ENCODE data around the gene ZFHX2. TPM values are rescaled to one million over a fixed set of nuclear protein-coding genes. Genes with fewer than 3 reads are reported as not detected.

ZFHX2 gene
- total RNA-seq, 2 donors from 2014 or later = 12.8 to 15.4 TPM

- 27 to 31% methylated on average over 7 to 9 of the region's 9 CpGs for WGBS, 2 experiments (ENCODE audit: insufficient coverage in 1 of 2, insufficient read length in 1 of 2)
Observed at GRCh38 chr14:23483236-23483854, 68.2 kb downstream of the ZFHX2 start.

GRCh38 chr14:23482823-23483148, 68.8 kb downstream of the ZFHX2 start:
- Histone ChIP-seq H3K9me3 (ENCODE audit: control insufficient read depth, low read length) (no peaks in the 10 kb centered on the region), H3K4me3 (ENCODE audit: low read length) (no peak overlapping the region), H3K27me3 (ENCODE audit: control insufficient read depth, insufficient read depth, low read length, poor library complexity, severe bottlenecking) (no peaks in the 10 kb centered on the region), H3K36me3 (ENCODE audit: control insufficient read depth, insufficient read depth, low read length) (peaks cover 28% of the 10 kb centered on the region), H3K4me1 (ENCODE audit: control insufficient read depth, insufficient read depth, low read length) (peaks cover 17% of the 10 kb centered on the region), H3K27ac (ENCODE audit: low read depth, low read length) (peak overlapping the region; percentile 58), H3K9ac (ENCODE audit: extremely low read depth, low read length, poor library complexity, severe bottlenecking) (no peak overlapping the region)
- DNase-seq = no peak
- no peaks in the 10 kb centered on the region for H3K9me3 Mint-ChIP-seq
- no peaks in the 10 kb centered on the region for H3K27me3 Mint-ChIP-seq (ENCODE audit: insufficient read depth)
- H3K36me3 Mint-ChIP-seq (ENCODE audit: low read depth) = peaks cover 5% of the 10 kb centered on the region
- no peak overlapping the region for H3K27ac Mint-ChIP-seq
- no peak overlapping the region for H3K4me3 Mint-ChIP-seq
- peaks cover 38% of the 10 kb centered on the region for H3K4me1 Mint-ChIP-seq
- TF ChIP-seq CTCF (conservative IDR thresholded peaks at IDR 0.05) = no peak

More at GRCh38 chr14:23483236-23483854, 68.2 kb downstream of the ZFHX2 start:
- DNase-seq = peak; percentile 90
- Histone ChIP-seq H3K27me3 (ENCODE audit: control insufficient read depth, insufficient read depth, low read length, poor library complexity, severe bottlenecking) (no peaks in the 10 kb centered on the region), H3K27ac (ENCODE audit: low read depth, low read length) (peak overlapping the region; percentile 58), H3K9me3 (ENCODE audit: control insufficient read depth, low read length) (no peaks in the 10 kb centered on the region), H3K9ac (ENCODE audit: extremely low read depth, low read length, poor library complexity, severe bottlenecking) (no peak overlapping the region), H3K36me3 (ENCODE audit: control insufficient read depth, insufficient read depth, low read length) (peaks cover 23% of the 10 kb centered on the region), H3K4me1 (ENCODE audit: control insufficient read depth, insufficient read depth, low read length) (peaks cover 17% of the 10 kb centered on the region), H3K4me3 (ENCODE audit: low read length) (no peak overlapping the region)
- Mint-ChIP-seq H3K36me3 (ENCODE audit: low read depth) (peaks cover 1% of the 10 kb centered on the region), H3K27me3 (ENCODE audit: insufficient read depth) (no peaks in the 10 kb centered on the region), H3K9me3 (no peaks in the 10 kb centered on the region), H3K27ac (no peak overlapping the region), H3K4me1 (peaks cover 42% of the 10 kb centered on the region), H3K4me3 (no peak overlapping the region)
- peak; percentile 94 for TF ChIP-seq CTCF (conservative IDR thresholded peaks at IDR 0.05)

GRCh38 chr14:23481979-23482822, 69.4 kb downstream of the ZFHX2 start:
- Mint-ChIP-seq H3K4me3 (no peak overlapping the region), H3K4me1 (peaks cover 35% of the 10 kb centered on the region), H3K27ac (no peak overlapping the region), H3K36me3 (ENCODE audit: low read depth) (peaks cover 9% of the 10 kb centered on the region), H3K27me3 (ENCODE audit: insufficient read depth) (no peaks in the 10 kb centered on the region), H3K9me3 (no peaks in the 10 kb centered on the region)
- Histone ChIP-seq H3K9me3 (ENCODE audit: control insufficient read depth, low read length) (no peaks in the 10 kb centered on the region), H3K36me3 (ENCODE audit: control insufficient read depth, insufficient read depth, low read length) (peaks cover 34% of the 10 kb centered on the region), H3K9ac (ENCODE audit: extremely low read depth, low read length, poor library complexity, severe bottlenecking) (no peak overlapping the region), H3K4me3 (ENCODE audit: low read length) (no peak overlapping the region), H3K27ac (ENCODE audit: low read depth, low read length) (peak overlapping the region; percentile 49), H3K4me1 (ENCODE audit: control insufficient read depth, insufficient read depth, low read length) (peaks cover 17% of the 10 kb centered on the region), H3K27me3 (ENCODE audit: control insufficient read depth, insufficient read depth, low read length, poor library complexity, severe bottlenecking) (no peaks in the 10 kb centered on the region)
- peak; percentile 45 for DNase-seq
- 24 to 60% methylated on average over 3 to 7 of the region's 7 CpGs for WGBS, 2 experiments (ENCODE audit: insufficient coverage in 1 of 2, insufficient read length in 1 of 2)
- TF ChIP-seq CTCF (conservative IDR thresholded peaks at IDR 0.05) = peak; percentile 58
